NCI-H82 (cell line): ENCODE data around the gene TECPR1.

Experiments
- DNase-seq: peaks from one replicate; lab custom pipeline; 2025; lab: John Stamatoyannopoulos, UW

The TECPR1 gene

GRCh38 chr7:98189559-98189958, 62.5 kb downstream of the TECPR1 start:
- no peak for DNase-seq

GRCh38 chr7:98187138-98187502, 64.9 kb downstream of the TECPR1 start:
- no peak for DNase-seq

GRCh38 chr7:98186452-98187137, 65.4 kb downstream of the TECPR1 start:
- DNase-seq = no peak

GRCh38 chr7:98185101-98185500, 66.9 kb downstream of the TECPR1 start:
- no peak for DNase-seq

GRCh38 chr7:98180751-98181150, 71.3 kb downstream of the TECPR1 start:
- no peak for DNase-seq

- no peak for DNase-seq
Observed at GRCh38 chr7:98178762-98179490, 73.1 kb downstream of the TECPR1 start.

GRCh38 chr7:98178321-98178720, 73.7 kb downstream of the TECPR1 start:
- no peak for DNase-seq

GRCh38 chr7:98177553-98177952, 74.5 kb downstream of the TECPR1 start:
- no peak for DNase-seq

GRCh38 chr7:98175260-98175940, 76.6 kb downstream of the TECPR1 start:
- DNase-seq = no peak

- no peak for DNase-seq
Observed at GRCh38 chr7:98174334-98175259, 77.4 kb downstream of the TECPR1 start.

GRCh38 chr7:98171449-98171848, 80.6 kb downstream of the TECPR1 start:
- no peak for DNase-seq

GRCh38 chr7:98170966-98171365, 81.1 kb downstream of the TECPR1 start:
- no peak for DNase-seq

- no peak for DNase-seq
Observed at GRCh38 chr7:98168904-98169621, 83.0 kb downstream of the TECPR1 start.

- peak; percentile 71 for DNase-seq
Observed at GRCh38 chr7:98168181-98168903, 83.7 kb downstream of the TECPR1 start.

GRCh38 chr7:98167653-98168052, 84.4 kb downstream of the TECPR1 start:
- no peak for DNase-seq

- no peak for DNase-seq
Observed at GRCh38 chr7:98166668-98166970, 85.4 kb downstream of the TECPR1 start.

GRCh38 chr7:98165827-98166667, 86.0 kb downstream of the TECPR1 start:
- DNase-seq = peak; percentile 50
